Rectal smooth muscle tissue (tissue), 1 donor: ENCODE data around the gene CBL.

Source experiments
- H3K27ac ChIP-seq: one replicate; pipeline ENCODE4 v1.7.0; 2013; ENCODE audit warnings: low read depth, low read length, inconsistent platforms
- H3K27me3 ChIP-seq: one replicate; pipeline ENCODE4 v1.7.0; 2013; ENCODE audit warnings: low read length; ENCODE audit not compliant: control insufficient read depth, insufficient read depth
- H3K36me3 ChIP-seq: one replicate; pipeline ENCODE4 v1.7.0; 2013; ENCODE audit warnings: low read length; ENCODE audit not compliant: control insufficient read depth, insufficient read depth
- H3K4me1 ChIP-seq: one replicate; pipeline ENCODE4 v1.7.0; 2013; ENCODE audit warnings: low read length; ENCODE audit not compliant: control insufficient read depth, insufficient read depth
- H3K4me3 ChIP-seq: one replicate; pipeline ENCODE4 v1.7.0; 2013; ENCODE audit warnings: low read length
- H3K9ac ChIP-seq: one replicate; pipeline ENCODE4 v1.7.0; 2013; ENCODE audit warnings: low read length

Gene CBL

GRCh38 chr11:119345685-119346084 lies 139.5 kb downstream of the CBL start:
- no peak overlapping the region for H3K9ac ChIP-seq
- no peaks in the 10 kb centered on the region for H3K36me3 ChIP-seq
- H3K27ac ChIP-seq = no peak overlapping the region
- peaks cover 6% of the 10 kb centered on the region for H3K4me1 ChIP-seq
- no peak overlapping the region for H3K4me3 ChIP-seq
- peaks cover 16% of the 10 kb centered on the region for H3K27me3 ChIP-seq

- Histone ChIP-seq H3K27me3 (peaks cover 8% of the 10 kb centered on the region), H3K4me1 (no peaks in the 10 kb centered on the region), H3K27ac (no peak within 1 kb of the TSS), H3K9ac (no peak within 1 kb of the TSS), H3K36me3 (no peaks in the 10 kb centered on the region), H3K4me3 (no peak within 1 kb of the TSS)
Measured at GRCh38 chr11:119346605-119347004, 140.5 kb downstream of the CBL start, which contains the start of gene MFRP. Gene MFRP (minus strand): TSS chr11:119346705. CDS start chr11:119346513, 192 bp downstream.

- Histone ChIP-seq H3K27ac (no peak overlapping the region), H3K4me1 (no peaks in the 10 kb centered on the region), H3K27me3 (peaks cover 8% of the 10 kb centered on the region), H3K4me3 (no peak overlapping the region), H3K9ac (no peak overlapping the region), H3K36me3 (no peaks in the 10 kb centered on the region)
Measured at GRCh38 chr11:119347242-119347641, 141.1 kb downstream of the CBL start.

- Histone ChIP-seq H3K36me3 (no peaks in the 10 kb centered on the region), H3K4me1 (no peaks in the 10 kb centered on the region), H3K9ac (no peak overlapping the region), H3K27ac (no peak overlapping the region), H3K4me3 (no peak overlapping the region), H3K27me3 (peaks cover 8% of the 10 kb centered on the region)
Measured at GRCh38 chr11:119347940-119348605, 141.9 kb downstream of the CBL start.

- Histone ChIP-seq H3K36me3 (no peaks in the 10 kb centered on the region), H3K27ac (no peak overlapping the region), H3K4me3 (no peak overlapping the region), H3K4me1 (no peaks in the 10 kb centered on the region), H3K27me3 (no peaks in the 10 kb centered on the region), H3K9ac (no peak overlapping the region)
Measured at GRCh38 chr11:119350302-119350701, 144.2 kb downstream of the CBL start.

- Histone ChIP-seq H3K4me3 (no peak overlapping the region), H3K4me1 (no peaks in the 10 kb centered on the region), H3K27me3 (no peaks in the 10 kb centered on the region), H3K9ac (no peak overlapping the region), H3K36me3 (no peaks in the 10 kb centered on the region), H3K27ac (no peak overlapping the region)
Measured at GRCh38 chr11:119351232-119351631, 145.1 kb downstream of the CBL start.

- Histone ChIP-seq H3K4me3 (no peak overlapping the region), H3K27ac (no peak overlapping the region), H3K36me3 (no peaks in the 10 kb centered on the region), H3K27me3 (no peaks in the 10 kb centered on the region), H3K9ac (no peak overlapping the region), H3K4me1 (no peaks in the 10 kb centered on the region)
Measured at GRCh38 chr11:119352857-119353260, 146.7 kb downstream of the CBL start.

GRCh38 chr11:119355091-119355843 lies 149.1 kb downstream of the CBL start:
- Histone ChIP-seq H3K27me3 (no peaks in the 10 kb centered on the region), H3K27ac (no peak overlapping the region), H3K4me1 (no peaks in the 10 kb centered on the region), H3K36me3 (peaks cover 3% of the 10 kb centered on the region), H3K4me3 (no peak overlapping the region), H3K9ac (no peak overlapping the region)

GRCh38 chr11:119356349-119357031 lies 150.4 kb downstream of the CBL start:
- H3K36me3 ChIP-seq = peaks cover 3% of the 10 kb centered on the region
- H3K4me1 ChIP-seq = no peaks in the 10 kb centered on the region
- H3K9ac ChIP-seq = peak overlapping the region; percentile 5
- H3K27me3 ChIP-seq = no peaks in the 10 kb centered on the region
- peak overlapping the region; percentile 65 for H3K4me3 ChIP-seq
- no peak overlapping the region for H3K27ac ChIP-seq

- peak overlapping the region; percentile 65 for H3K4me3 ChIP-seq
- H3K4me1 ChIP-seq = no peaks in the 10 kb centered on the region
- peaks cover 3% of the 10 kb centered on the region for H3K36me3 ChIP-seq
- H3K27me3 ChIP-seq = no peaks in the 10 kb centered on the region
- H3K27ac ChIP-seq = no peak overlapping the region
- no peak overlapping the region for H3K9ac ChIP-seq
Measured at GRCh38 chr11:119357074-119357473, 150.9 kb downstream of the CBL start.
